A549 (cell line): ENCODE results near the gene LHFPL2. TPM values are rescaled to one million over a fixed set of nuclear protein-coding genes. Genes with fewer than 3 reads are reported as not detected.

ENCODE experiments used
- ATAC-seq, 2 experiments: fragments of 200-7000 bp in 1 of 2; fragments of >200 bp in 1 of 2; cut with Nextera tagmentation in 1 of 2; cut with Tn5 transposase in 1 of 2; 3 replicates each; pipeline versions ENCODE4 v1.8.0 to v1.9.1; 2018 to 2020; ENCODE audit warnings: mild to moderate bottlenecking in 1 of 2, moderate library complexity in 1 of 2
- CTCF ChIA-PET: fragments of 300-600 bp; sonication (Branson Sonifier 250); formaldehyde crosslinking; extraction: SDS; loops from one replicate; lab custom pipeline; 2021; ENCODE audit warnings: antibody characterized with exemption, inconsistent platforms; lab: Yijun Ruan, JAX
- POLR2A ChIA-PET: fragments of 350-600 bp; formaldehyde crosslinking; extraction: SDS; loops from one replicate; lab custom pipeline; 2021; ENCODE audit warnings: antibody characterized with exemption, inconsistent platforms; lab: Yijun Ruan, JAX
- DNase-seq, 2 experiments: peaks; one replicate each; pipeline versions ENCODE4 v3.0.0 to v3.0.0-alpha.2; 2011 to 2016; ENCODE audit warnings: low read depth in 1 of 2, low spot score in 1 of 2
- FAIRE-seq: peaks from 2 replicates; lab custom pipeline; 2011; peaks lifted over from hg19 to GRCh38; lab: Jason Lieb, UNC
- H3K27ac ChIP-seq, 2 experiments: fragments of >200 bp; sonication (Bioruptor Twin); formaldehyde crosslinking; 3 replicates each; pipeline ENCODE4 v1.5.1; 2016 to 2017
- H3K4me1 ChIP-seq: fragments of >200 bp; sonication (Bioruptor Twin); formaldehyde crosslinking; 3 replicates; pipeline ENCODE4 v1.6.1; 2016
- H3K4me2 ChIP-seq: fragments of >200 bp; sonication (Bioruptor Twin); formaldehyde crosslinking; 3 replicates; pipeline ENCODE4 v1.6.1; 2016
- H3K4me3 ChIP-seq: fragments of >200 bp; sonication (Bioruptor Twin); formaldehyde crosslinking; 3 replicates; pipeline ENCODE4 v1.5.1; 2016
- H3K9me3 ChIP-seq: fragments of >200 bp; sonication (Bioruptor Twin); formaldehyde crosslinking; 3 replicates; pipeline ENCODE4 v1.6.1; 2016
- ATOH8 ChIP-seq: fragments of 250-450 bp; sonication (Bioruptor Pico); IDR thresholded peaks from 2 replicates; pipeline ENCODE4 v1.5.0; 2020; ENCODE audit warnings: low read depth, mild to moderate bottlenecking, moderate library complexity
- BCL3 ChIP-seq: fragments of >200 bp; sonication (Bioruptor Twin); formaldehyde crosslinking; IDR thresholded peaks from 3 replicates; pipeline ENCODE4 v1.6.1; 2016
- CBX8 ChIP-seq: fragments of 200-600 bp; sonication (generic); IDR thresholded peaks from 2 replicates; pipeline ENCODE4 v1.6.1; 2016
- CEBPB ChIP-seq, 2 experiments: fragments of >200 bp in 1 of 2; sonication (Bioruptor Twin) in 1 of 2; formaldehyde crosslinking in 1 of 2; IDR thresholded peaks; 2 replicates each; pipeline ENCODE4 v1.6.1; 2012 to 2016
- CHD2 ChIP-seq: fragments of 150-350 bp; IDR thresholded peaks from 2 replicates; pipeline ENCODE4 v1.6.1; 2014; ENCODE audit warnings: low read length; ENCODE audit not compliant: partially characterized antibody
- EHMT2 ChIP-seq: fragments of 200-600 bp; sonication (generic); IDR thresholded peaks from 2 replicates; pipeline ENCODE4 v1.6.1; 2016; ENCODE audit warnings: antibody characterized with exemption, low read depth, mild to moderate bottlenecking, moderate library complexity
- ELK1 ChIP-seq: fragments of 150-350 bp; IDR thresholded peaks from 2 replicates; pipeline ENCODE4 v1.6.1; 2014; ENCODE audit warnings: low read depth, mild to moderate bottlenecking, low read length
- ESRRA ChIP-seq: fragments of 150-350 bp; IDR thresholded peaks from 2 replicates; pipeline ENCODE4 v1.6.1; 2014; ENCODE audit warnings: mild to moderate bottlenecking, low read length, borderline replicate concordance
- FOSB ChIP-seq: fragments of 250-450 bp; sonication (Bioruptor Pico); IDR thresholded peaks from 2 replicates; pipeline ENCODE4 v1.5.0; 2020; ENCODE audit warnings: mild to moderate bottlenecking, moderate library complexity
- FOSL2 ChIP-seq, 2 experiments: fragments of 450-650 bp in 1 of 2; fragments of >200 bp in 1 of 2; sonication (Bioruptor Twin) in 1 of 2; formaldehyde crosslinking; IDR thresholded peaks; 2 replicates each; pipeline versions ENCODE4 v1.5.0 to v1.6.1; 2016 to 2020; ENCODE audit warnings: mild to moderate bottlenecking in 1 of 2, moderate library complexity in 1 of 2
- HDAC2 ChIP-seq: fragments of 200-600 bp; sonication (generic); IDR thresholded peaks from 2 replicates; pipeline ENCODE4 v1.6.1; 2016
- HMGXB4 ChIP-seq: fragments of 250-450 bp; sonication (Bioruptor Pico); IDR thresholded peaks from 2 replicates; pipeline ENCODE4 v1.5.0; 2021; ENCODE audit warnings: mild to moderate bottlenecking, moderate library complexity, borderline replicate concordance
- HOXA7 ChIP-seq: fragments of 250-450 bp; sonication (Bioruptor Pico); IDR thresholded peaks from 2 replicates; pipeline ENCODE4 v1.5.0; 2020; ENCODE audit warnings: mild to moderate bottlenecking, moderate library complexity
- HOXB13 ChIP-seq: fragments of 250-450 bp; sonication (Bioruptor Pico); IDR thresholded peaks from 2 replicates; pipeline ENCODE4 v1.5.0; 2020; ENCODE audit warnings: low read depth, mild to moderate bottlenecking, moderate library complexity
- JUN ChIP-seq, 2 experiments: fragments of >200 bp; sonication (Bioruptor Twin); formaldehyde crosslinking; IDR thresholded peaks; 2 replicates in 1 of 2; 3 replicates in 1 of 2; pipeline ENCODE4 v1.6.1; 2016 to 2017
- KDM5A ChIP-seq: fragments of 200-600 bp; sonication (generic); IDR thresholded peaks from 2 replicates; pipeline ENCODE4 v1.6.1; 2016; ENCODE audit warnings: antibody characterized with exemption, mild to moderate bottlenecking
- MAFK ChIP-seq: fragments of 450-650 bp; IDR thresholded peaks from 2 replicates; pipeline ENCODE4 v1.6.1; 2014; ENCODE audit not compliant: partially characterized antibody
- MAZ ChIP-seq: fragments of 150-350 bp; IDR thresholded peaks from 2 replicates; pipeline ENCODE4 v1.6.1; 2014; ENCODE audit warnings: antibody characterized with exemption, low read depth, low read length, borderline replicate concordance
- NPAS2 ChIP-seq: fragments of 250-450 bp; sonication (Bioruptor Pico); IDR thresholded peaks from 2 replicates; pipeline ENCODE4 v1.8.0; 2022; ENCODE audit warnings: mild to moderate bottlenecking, moderate library complexity, borderline replicate concordance
- PBX3 ChIP-seq: IDR thresholded peaks from 2 replicates; pipeline ENCODE4 v1.6.1; 2012
- PHF8 ChIP-seq: fragments of 200-600 bp; sonication (generic); IDR thresholded peaks from 2 replicates; pipeline ENCODE4 v1.6.1; 2016; ENCODE audit warnings: low read depth, mild to moderate bottlenecking, antibody characterized with exemption, moderate library complexity, borderline replicate concordance
- RARB ChIP-seq: fragments of 250-450 bp; sonication (Bioruptor Pico); IDR thresholded peaks from 2 replicates; pipeline ENCODE4 v1.8.0; 2021; ENCODE audit warnings: mild to moderate bottlenecking, moderate library complexity
- RNF2 ChIP-seq: fragments of 200-600 bp; sonication (generic); IDR thresholded peaks from 2 replicates; pipeline ENCODE4 v1.6.1; 2016; ENCODE audit warnings: low read depth, mild to moderate bottlenecking, antibody characterized with exemption, moderate library complexity, borderline replicate concordance
- SREBF2 ChIP-seq: fragments of 450-650 bp; IDR thresholded peaks from 2 replicates; pipeline ENCODE4 v1.6.1; 2014; ENCODE audit warnings: mild to moderate bottlenecking, moderate library complexity
- USF2 ChIP-seq: fragments of 450-650 bp; IDR thresholded peaks from 2 replicates; pipeline ENCODE4 v1.6.1; 2014; ENCODE audit warnings: antibody characterized with exemption
- ZFP36 ChIP-seq: fragments of 450-650 bp; IDR thresholded peaks from 2 replicates; pipeline ENCODE4 v1.6.1; 2014; ENCODE audit warnings: borderline replicate concordance; ENCODE audit not compliant: partially characterized antibody
- WGBS: methylation state at CpG from one replicate; pipeline ENCODE4 v1.1.6; 2017; ENCODE audit errors: missing lambda C conversion rate; 5-methylcytosine and 5-hydroxymethylcytosine counted together
- polyA plus RNA-seq, 4 experiments: library from polyadenylated mRNA; depleted of rRNA in 3 of 4; stranded (reverse); fragments of >200 nt; fragmentation: RNase III in 1 of 4; extraction: RNeasy Plus Mini Kit Qiagen cat#74134 plus additional on column Dnase treatment in 1 of 4; gene quantifications; 2 replicates in 3 of 4; 3 replicates in 1 of 4; pipeline ENCODE4 v1.2.3, GENCODE V29; 2011 to 2017

LHFPL2 gene
- polyA plus RNA-seq, 2 of the 4 experiments (the other 2 are of a cell fraction) = 24.9 to 41.7 TPM

GRCh38 chr5:78544561-78545201 is 103.9 kb downstream of the LHFPL2 start:
- H3K4me3 ChIP-seq = no peak overlapping the region
- FAIRE-seq = no peak
- H3K27ac ChIP-seq = no peak overlapping the region
- H3K9me3 ChIP-seq = no peaks in the 10 kb centered on the region
- 93% methylated on average over 14 of the region's 14 CpGs for WGBS
- CTCF ChIA-PET = interaction anchor here (0.7 to 1.2 kb wide), 5 partner anchors 9 to 920 kb away, joined by 3 to 5 read pairs (median 3); no protein-coding TSS in a partner anchor
- no peak overlapping the region for H3K4me2 ChIP-seq
- POLR2A ChIA-PET = no interaction called here
- H3K4me1 ChIP-seq = peaks cover 16% of the 10 kb centered on the region
- DNase-seq = no peak
- TF ChIP-seq MAFK (peak; percentile 45), ELK1 (no peak), RNF2 (no peak)
- no peak for ATAC-seq

GRCh38 chr5:78543916-78544315 is 104.7 kb downstream of the LHFPL2 start:
- Histone ChIP-seq H3K4me3 (no peak overlapping the region), H3K9me3 (no peaks in the 10 kb centered on the region), H3K4me2 (no peak overlapping the region), H3K27ac (no peak overlapping the region), H3K4me1 (peaks cover 16% of the 10 kb centered on the region)
- ChIA-PET POLR2A (no interaction called here), CTCF (interaction anchor here (0.6 to 1.4 kb wide), 6 partner anchors 8 to 532 kb away, joined by 3 to 5 read pairs (median 3); no protein-coding TSS in a partner anchor)
- TF ChIP-seq SREBF2 (no peak), JUN (IDR thresholded peaks at IDR 0.05) (no peak), CBX8 (no peak), NPAS2 (no peak), KDM5A (no peak), RARB (CRISPR knock-in tag) (no peak), CHD2 (no peak), HMGXB4 (CRISPR knock-in tag) (no peak), BCL3 (no peak), USF2 (no peak)
- FAIRE-seq (no peak), ATAC-seq (no peak), DNase-seq (no peak)
- 82% methylated on average over 1 of the region's 1 CpG for WGBS

GRCh38 chr5:78543292-78543691 is 105.3 kb downstream of the LHFPL2 start:
- CTCF ChIA-PET = interaction anchor here (1.2 to 1.4 kb wide), 2 partner anchors 9 kb away, joined by 3 to 5 read pairs; no protein-coding TSS in a partner anchor
- POLR2A ChIA-PET = no interaction called here
- FAIRE-seq (no peak), DNase-seq (no peak), ATAC-seq (no peak)
- Histone ChIP-seq H3K27ac (no peak overlapping the region), H3K9me3 (no peaks in the 10 kb centered on the region), H3K4me3 (no peak overlapping the region), H3K4me2 (no peak overlapping the region), H3K4me1 (peaks cover 19% of the 10 kb centered on the region)
- 92% methylated on average over 4 of the region's 4 CpGs for WGBS
- TF ChIP-seq FOSL2 (IDR thresholded peaks at IDR 0.05) (no peak), FOSL2 (CRISPR knock-in tag; IDR thresholded peaks at IDR 0.05) (no peak), FOSB (CRISPR knock-in tag) (no peak), RARB (CRISPR knock-in tag) (no peak), PHF8 (no peak), CEBPB (IDR thresholded peaks at IDR 0.05) (no peak), PBX3 (no peak), HOXB13 (CRISPR knock-in tag) (no peak), HDAC2 (no peak), EHMT2 (no peak), NPAS2 (no peak), ESRRA (no peak), ATOH8 (no peak), ZFP36 (no peak), MAZ (no peak), CBX8 (no peak), HOXA7 (CRISPR knock-in tag) (no peak)
